ENCODE data around the gene STOM. TPM values are rescaled to one million over a fixed set of nuclear protein-coding genes. Genes with fewer than 3 reads are reported as not detected.

The STOM gene
- total RNA-seq, 2 donors from 2014 or later = 26.6 to 35.6 TPM

- H3K27me3 Mint-ChIP-seq (ENCODE audit: insufficient read depth) = no peaks in the 10 kb centered on the region
- no peak for TF ChIP-seq CTCF (conservative IDR thresholded peaks at IDR 0.05)
- no peaks in the 10 kb centered on the region for H3K36me3 Mint-ChIP-seq (ENCODE audit: low read depth)
- Histone ChIP-seq H3K4me1 (ENCODE audit: control insufficient read depth, insufficient read depth, low read length) (peaks cover 4% of the 10 kb centered on the region), H3K9me3 (ENCODE audit: control insufficient read depth, low read length) (no peaks in the 10 kb centered on the region), H3K9ac (ENCODE audit: extremely low read depth, low read length, poor library complexity, severe bottlenecking) (no peak overlapping the region), H3K27ac (ENCODE audit: low read depth, low read length) (no peak overlapping the region), H3K27me3 (ENCODE audit: control insufficient read depth, insufficient read depth, low read length, poor library complexity, severe bottlenecking) (no peaks in the 10 kb centered on the region), H3K4me3 (ENCODE audit: low read length) (peak overlapping the region; percentile 26), H3K36me3 (ENCODE audit: control insufficient read depth, insufficient read depth, low read length) (no peaks in the 10 kb centered on the region)
- H3K27ac Mint-ChIP-seq = no peak overlapping the region
- H3K4me3 Mint-ChIP-seq = no peak overlapping the region
- H3K4me1 Mint-ChIP-seq = peaks cover 13% of the 10 kb centered on the region
- H3K9me3 Mint-ChIP-seq = no peaks in the 10 kb centered on the region
- 82 to 100% methylated on average over 1 of the region's 2 CpGs for WGBS, 2 experiments (ENCODE audit: insufficient coverage in 1 of 2, insufficient read length in 1 of 2)
- peak; percentile 58 for DNase-seq
Observed at GRCh38 chr9:121386442-121387175, 16.6 kb upstream of the STOM start.

GRCh38 chr9:121383715-121384114 lies 13.7 kb upstream of the STOM start:
- peaks cover 4% of the 10 kb centered on the region for H3K4me1 ChIP-seq (ENCODE audit: control insufficient read depth, insufficient read depth, low read length)
- no peaks in the 10 kb centered on the region for H3K27me3 ChIP-seq (ENCODE audit: control insufficient read depth, insufficient read depth, low read length, poor library complexity, severe bottlenecking)
- WGBS, 2 experiments (ENCODE audit: insufficient coverage in 1 of 2, insufficient read length in 1 of 2) = 89 to 90% methylated on average over 5 to 6 of the region's 6 CpGs
- DNase-seq = no peak
- no peak overlapping the region for H3K27ac ChIP-seq (ENCODE audit: low read depth, low read length)
- TF ChIP-seq CTCF (conservative IDR thresholded peaks at IDR 0.05) = no peak
- H3K9ac ChIP-seq (ENCODE audit: extremely low read depth, low read length, poor library complexity, severe bottlenecking) = no peak overlapping the region
- no peaks in the 10 kb centered on the region for H3K36me3 ChIP-seq (ENCODE audit: control insufficient read depth, insufficient read depth, low read length)
- H3K4me3 Mint-ChIP-seq = no peak overlapping the region
- no peaks in the 10 kb centered on the region for H3K9me3 Mint-ChIP-seq
- H3K27ac Mint-ChIP-seq = no peak overlapping the region
- no peaks in the 10 kb centered on the region for H3K9me3 ChIP-seq (ENCODE audit: control insufficient read depth, low read length)
- H3K36me3 Mint-ChIP-seq (ENCODE audit: low read depth) = no peaks in the 10 kb centered on the region
- no peak overlapping the region for H3K4me3 ChIP-seq (ENCODE audit: low read length)
- H3K4me1 Mint-ChIP-seq = peaks cover 13% of the 10 kb centered on the region
- H3K27me3 Mint-ChIP-seq (ENCODE audit: insufficient read depth) = no peaks in the 10 kb centered on the region

- Mint-ChIP-seq H3K9me3 (peaks cover 8% of the 10 kb centered on the region), H3K27me3 (ENCODE audit: insufficient read depth) (no peaks in the 10 kb centered on the region), H3K4me3 (no peak overlapping the region), H3K4me1 (no peaks in the 10 kb centered on the region), H3K27ac (no peak overlapping the region), H3K36me3 (ENCODE audit: low read depth) (peaks cover 8% of the 10 kb centered on the region)
- Histone ChIP-seq H3K36me3 (ENCODE audit: control insufficient read depth, insufficient read depth, low read length) (no peaks in the 10 kb centered on the region), H3K27me3 (ENCODE audit: control insufficient read depth, insufficient read depth, low read length, poor library complexity, severe bottlenecking) (no peaks in the 10 kb centered on the region), H3K4me1 (ENCODE audit: control insufficient read depth, insufficient read depth, low read length) (no peaks in the 10 kb centered on the region), H3K27ac (ENCODE audit: low read depth, low read length) (no peak overlapping the region), H3K4me3 (ENCODE audit: low read length) (no peak overlapping the region), H3K9ac (ENCODE audit: extremely low read depth, low read length, poor library complexity, severe bottlenecking) (no peak overlapping the region), H3K9me3 (ENCODE audit: control insufficient read depth, low read length) (peaks cover 7% of the 10 kb centered on the region)
- DNase-seq = no peak
- TF ChIP-seq CTCF (conservative IDR thresholded peaks at IDR 0.05) = no peak
Observed at GRCh38 chr9:121380846-121381245, 10.8 kb upstream of the STOM start.

Measured in endodermal cell (in vitro differentiated cells).